NCI-H2227 (cell line): ENCODE data around the gene SLC9A6.

Source experiments
- DNase-seq: peaks from one replicate; lab custom pipeline; 2025; ENCODE audit not compliant: unreplicated experiment; lab: John Stamatoyannopoulos, UW

SLC9A6 gene

GRCh38 chrX:135985157-135985972 is at the start of gene SLC9A6:
SLC9A6 (plus strand) TSS chrX:135985435; CDS start chrX:135985659, 224 bp downstream.
- peak; percentile 91 for DNase-seq

GRCh38 chrX:135944486-135944885 is 40.7 kb upstream of the SLC9A6 start:
- DNase-seq: no peak

- DNase-seq: no peak
Observed at GRCh38 chrX:135951291-135951690, 33.9 kb upstream of the SLC9A6 start.

GRCh38 chrX:135973025-135973547 is 12.1 kb upstream of the SLC9A6 start:
- DNase-seq: peak; percentile 47

GRCh38 chrX:135973548-135974278 is 11.5 kb upstream of the SLC9A6 start, which contains the start of gene MMGT1:
MMGT1 (minus strand) TSS chrX:135973988; CDS start chrX:135973675, 313 bp downstream.
- peak; percentile 94 for DNase-seq

- peak; percentile 87 for DNase-seq
Observed at GRCh38 chrX:135974279-135974856, 10.9 kb upstream of the SLC9A6 start.

- DNase-seq: no peak
Observed at GRCh38 chrX:135975421-135975820, 9.8 kb upstream of the SLC9A6 start.

- no peak for DNase-seq
Observed at GRCh38 chrX:135977611-135978010, 7.6 kb upstream of the SLC9A6 start.

GRCh38 chrX:135981010-135981409 is 4.2 kb upstream of the SLC9A6 start:
- no peak for DNase-seq

- DNase-seq: no peak
Observed at GRCh38 chrX:135981668-135982067, 3.6 kb upstream of the SLC9A6 start.

- no peak for DNase-seq
Observed at GRCh38 chrX:135982860-135983259, 2.4 kb upstream of the SLC9A6 start.

- no peak for DNase-seq
Observed at GRCh38 chrX:135984256-135984655, 979 bp upstream of the SLC9A6 start.

GRCh38 chrX:135984791-135985156 is 461 bp upstream of the SLC9A6 start:
- DNase-seq: peak; percentile 28

GRCh38 chrX:135985973-135986310 is 707 bp downstream of the SLC9A6 start:
- DNase-seq: peak; percentile 17

GRCh38 chrX:135988245-135988644 is 3.0 kb downstream of the SLC9A6 start:
- DNase-seq: no peak

GRCh38 chrX:136015016-136015415 is 29.8 kb downstream of the SLC9A6 start:
- no peak for DNase-seq

GRCh38 chrX:136016881-136017280 is 31.6 kb downstream of the SLC9A6 start:
- DNase-seq: no peak

- no peak for DNase-seq
Observed at GRCh38 chrX:136019226-136019625, 34.0 kb downstream of the SLC9A6 start.

GRCh38 chrX:136021160-136021559 is 35.9 kb downstream of the SLC9A6 start:
- DNase-seq: no peak

GRCh38 chrX:136021903-136022302 is 36.7 kb downstream of the SLC9A6 start:
- no peak for DNase-seq

GRCh38 chrX:136025091-136025490 is 39.9 kb downstream of the SLC9A6 start:
- DNase-seq: no peak
